Type B pancreatic cell (in vitro differentiated cells): ENCODE data around the gene SPDYE18. TPM values are rescaled to one million over a fixed set of nuclear protein-coding genes. Genes with fewer than 3 reads are reported as not detected.
A peak's percentile ranks its signal among the peaks of the same experiment; 100 is the strongest.
"Not testable (repeated sequence)": the region's sequence is repeated elsewhere in the genome, so short reads cannot be mapped to it uniquely, and the experiment has no call there.

ENCODE experiments used
- DNase-seq: peaks from one replicate; pipeline ENCODE4 v3.0.0; 2021; ENCODE audit warnings: mixed read lengths; ENCODE audit not compliant: unreplicated experiment; ENCODE audit errors: extremely low spot score
- H3K27ac Mint-ChIP-seq: 2 replicates; pipeline ENCODE4 v1.8.0; 2021; ENCODE audit warnings: mild to moderate bottlenecking, mixed read lengths
- H3K27me3 Mint-ChIP-seq: 2 replicates; pipeline ENCODE4 v1.8.0; 2021; ENCODE audit warnings: mixed read lengths
- H3K36me3 Mint-ChIP-seq: 2 replicates; pipeline ENCODE4 v1.8.0; 2021; ENCODE audit warnings: mixed read lengths
- H3K4me1 Mint-ChIP-seq: one replicate; pipeline ENCODE4 v1.8.0; 2021; ENCODE audit warnings: mixed read lengths; ENCODE audit not compliant: unreplicated experiment
- H3K4me3 Mint-ChIP-seq: 2 replicates; pipeline ENCODE4 v1.8.0; 2021; ENCODE audit warnings: mild to moderate bottlenecking, mixed read lengths
- H3K9me3 Mint-ChIP-seq: 2 replicates; pipeline ENCODE4 v1.8.0; 2021; ENCODE audit warnings: mixed read lengths
- total RNA-seq: library from RNA; stranded (reverse); gene quantifications from 2 replicates; pipeline ENCODE4 v1.2.1, GENCODE V29; 2021; ENCODE audit warnings: low replicate concordance

Gene SPDYE18
- total RNA-seq, 1 donor from 2014 or later: not detected

GRCh38 chr7:77071108-77071507 lies 8.8 kb upstream of the SPDYE18 start:
- not testable (repeated sequence) for DNase-seq, H3K4me3 Mint-ChIP-seq, H3K27ac Mint-ChIP-seq, H3K27me3 Mint-ChIP-seq, H3K4me1 Mint-ChIP-seq, H3K9me3 Mint-ChIP-seq
- peaks cover 20% of the 10 kb centered on the region for H3K36me3 Mint-ChIP-seq

GRCh38 chr7:77065869-77066268 lies 3.5 kb upstream of the SPDYE18 start:
- not testable (repeated sequence) for DNase-seq, H3K9me3 Mint-ChIP-seq, H3K27me3 Mint-ChIP-seq, H3K27ac Mint-ChIP-seq, H3K4me3 Mint-ChIP-seq, H3K4me1 Mint-ChIP-seq
- peaks cover 12% of the 10 kb centered on the region for H3K36me3 Mint-ChIP-seq

- H3K4me1 Mint-ChIP-seq, H3K9me3 Mint-ChIP-seq, H3K27ac Mint-ChIP-seq, H3K4me3 Mint-ChIP-seq, H3K27me3 Mint-ChIP-seq, DNase-seq, H3K36me3 Mint-ChIP-seq: not testable (repeated sequence)
Observed at GRCh38 chr7:77063732-77064131, 1.4 kb upstream of the SPDYE18 start.

GRCh38 chr7:77032261-77032660 lies 30.1 kb downstream of the SPDYE18 start, which contains the start of gene SPDYE17:
SPDYE17 (minus strand) TSS chr7:77032361; CDS start chr7:77030570, 1,791 bp downstream.
- not testable (repeated sequence) for H3K4me3 Mint-ChIP-seq, H3K9me3 Mint-ChIP-seq, H3K27ac Mint-ChIP-seq, H3K27me3 Mint-ChIP-seq, H3K36me3 Mint-ChIP-seq, H3K4me1 Mint-ChIP-seq, DNase-seq

- H3K9me3 Mint-ChIP-seq, H3K27ac Mint-ChIP-seq, H3K36me3 Mint-ChIP-seq, H3K27me3 Mint-ChIP-seq, DNase-seq, H3K4me3 Mint-ChIP-seq, H3K4me1 Mint-ChIP-seq: not testable (repeated sequence)
Observed at GRCh38 chr7:77026349-77026748, 36.0 kb downstream of the SPDYE18 start.

GRCh38 chr7:77010074-77010680 lies 52.2 kb downstream of the SPDYE18 start:
- H3K27ac Mint-ChIP-seq, H3K4me3 Mint-ChIP-seq, H3K4me1 Mint-ChIP-seq, H3K27me3 Mint-ChIP-seq, H3K9me3 Mint-ChIP-seq, DNase-seq, H3K36me3 Mint-ChIP-seq: not testable (repeated sequence)

GRCh38 chr7:77008000-77008399 lies 54.4 kb downstream of the SPDYE18 start:
- H3K27ac Mint-ChIP-seq, H3K9me3 Mint-ChIP-seq, DNase-seq, H3K36me3 Mint-ChIP-seq, H3K4me3 Mint-ChIP-seq, H3K4me1 Mint-ChIP-seq, H3K27me3 Mint-ChIP-seq: not testable (repeated sequence)

- H3K27ac Mint-ChIP-seq, H3K4me3 Mint-ChIP-seq, H3K27me3 Mint-ChIP-seq, H3K9me3 Mint-ChIP-seq, H3K4me1 Mint-ChIP-seq, DNase-seq, H3K36me3 Mint-ChIP-seq: not testable (repeated sequence)
Observed at GRCh38 chr7:77006127-77007110, 55.9 kb downstream of the SPDYE18 start.

GRCh38 chr7:77005461-77006057 lies 56.8 kb downstream of the SPDYE18 start:
- H3K4me3 Mint-ChIP-seq, H3K4me1 Mint-ChIP-seq, H3K36me3 Mint-ChIP-seq, DNase-seq, H3K9me3 Mint-ChIP-seq, H3K27ac Mint-ChIP-seq, H3K27me3 Mint-ChIP-seq: not testable (repeated sequence)

GRCh38 chr7:77004151-77004550 lies 58.2 kb downstream of the SPDYE18 start:
- not testable (repeated sequence) for H3K4me1 Mint-ChIP-seq, H3K27ac Mint-ChIP-seq, H3K36me3 Mint-ChIP-seq, H3K9me3 Mint-ChIP-seq, H3K27me3 Mint-ChIP-seq, H3K4me3 Mint-ChIP-seq
- peak; percentile 63 for DNase-seq

GRCh38 chr7:77003241-77003640 lies 59.1 kb downstream of the SPDYE18 start:
- DNase-seq: peak; percentile 49
- H3K27me3 Mint-ChIP-seq, H3K4me1 Mint-ChIP-seq, H3K9me3 Mint-ChIP-seq, H3K36me3 Mint-ChIP-seq, H3K4me3 Mint-ChIP-seq, H3K27ac Mint-ChIP-seq: not testable (repeated sequence)

- DNase-seq: peak; percentile 47
- not testable (repeated sequence) for H3K27me3 Mint-ChIP-seq, H3K4me3 Mint-ChIP-seq, H3K36me3 Mint-ChIP-seq, H3K4me1 Mint-ChIP-seq, H3K27ac Mint-ChIP-seq, H3K9me3 Mint-ChIP-seq
Observed at GRCh38 chr7:77002678-77003233, 59.6 kb downstream of the SPDYE18 start.

GRCh38 chr7:77002104-77002503 lies 60.3 kb downstream of the SPDYE18 start:
- not testable (repeated sequence) for H3K27me3 Mint-ChIP-seq, H3K4me3 Mint-ChIP-seq, H3K27ac Mint-ChIP-seq, H3K36me3 Mint-ChIP-seq, H3K9me3 Mint-ChIP-seq, H3K4me1 Mint-ChIP-seq
- peak; percentile 62 for DNase-seq
